HG02763 (cell line): ENCODE results near the gene NLRP4.
"Not testable (repeated sequence)": the region's sequence is repeated elsewhere in the genome, so short reads cannot be mapped to it uniquely, and the experiment has no call there.

Experiments
- ATAC-seq: cut with Tn5 transposase; IDR thresholded peaks from one replicate; pipeline ENCODE4 v1.9.1; 2021; ENCODE audit warnings: mild to moderate bottlenecking, moderate library complexity; ENCODE audit not compliant: unreplicated experiment

Gene NLRP4

DNA sequence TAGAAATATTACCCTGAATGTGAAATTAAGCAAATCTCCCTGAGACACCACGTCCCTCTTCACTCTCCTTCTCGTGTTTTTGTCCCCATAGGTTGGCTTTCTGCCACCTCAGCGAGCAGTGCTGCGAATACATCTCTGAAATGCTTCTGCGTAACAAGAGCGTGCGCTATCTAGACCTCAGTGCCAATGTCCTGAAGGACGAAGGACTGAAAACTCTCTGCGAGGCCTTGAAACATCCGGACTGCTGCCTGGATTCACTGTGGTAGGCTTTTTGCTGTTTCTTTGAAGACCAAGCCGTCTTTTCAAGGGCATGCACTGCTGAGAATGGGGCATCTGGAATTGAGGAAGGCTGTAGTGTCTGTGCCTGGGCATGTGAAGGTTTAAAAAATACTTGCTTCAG, 34.4 kb downstream of the NLRP4 start:
- ATAC-seq = no peak

- no peak for ATAC-seq
Measured at GRCh38 chr19:55877211-55877610, 40.9 kb downstream of the NLRP4 start.

- no peak for ATAC-seq
Measured at GRCh38 chr19:55882626-55883025, 46.3 kb downstream of the NLRP4 start.

GRCh38 chr19:55898911-55899310, 62.6 kb downstream of the NLRP4 start:
- no peak for ATAC-seq

GRCh38 chr19:55901369-55902079, 65.2 kb downstream of the NLRP4 start:
- no peak for ATAC-seq

GRCh38 chr19:55902080-55902751, 65.9 kb downstream of the NLRP4 start:
- ATAC-seq = no peak

GRCh38 chr19:55907286-55907685, 70.9 kb downstream of the NLRP4 start:
- ATAC-seq = no peak

- ATAC-seq = no peak
Measured at GRCh38 chr19:55907746-55908145, 71.4 kb downstream of the NLRP4 start.

GRCh38 chr19:55909801-55910200, 73.5 kb downstream of the NLRP4 start:
- no peak for ATAC-seq

- ATAC-seq = no peak
Measured at GRCh38 chr19:55912916-55913315, 76.6 kb downstream of the NLRP4 start.

DNA sequence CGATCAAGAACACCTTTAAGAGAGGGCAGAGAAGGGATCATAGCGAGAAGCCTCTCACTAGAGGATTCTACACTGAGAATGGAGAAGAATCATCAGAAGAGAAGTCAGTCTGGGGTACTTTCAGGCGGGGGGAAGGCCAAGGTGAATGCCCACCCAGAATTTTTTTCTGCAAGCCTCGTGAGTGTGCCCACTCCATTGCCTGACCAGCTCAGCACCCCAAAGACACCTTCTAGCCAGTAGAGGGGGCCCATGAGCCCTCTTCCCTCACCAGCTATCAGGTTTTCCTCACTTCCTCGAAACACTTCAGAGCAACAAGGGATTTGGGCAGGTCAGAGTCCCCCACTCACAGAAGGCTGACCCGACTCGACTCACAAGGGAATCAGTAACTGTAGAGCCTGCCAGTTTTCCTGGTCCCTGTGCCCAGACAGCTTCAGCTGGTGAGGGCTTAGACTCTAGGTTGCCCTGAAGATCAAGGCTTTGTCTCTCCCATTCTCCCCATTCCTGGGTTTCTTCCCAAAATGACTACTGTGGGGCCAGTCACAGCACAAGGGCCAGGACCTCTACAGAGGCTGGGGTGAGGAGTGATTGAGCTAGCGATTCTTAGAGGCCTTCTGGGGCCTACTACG, 77.4 kb downstream of the NLRP4 start:
- ATAC-seq = no peak

GRCh38 chr19:55923556-55923955, 87.2 kb downstream of the NLRP4 start:
- no peak for ATAC-seq

- ATAC-seq = no peak
Measured at GRCh38 chr19:55927991-55928390, 91.7 kb downstream of the NLRP4 start.

- not testable (repeated sequence) for ATAC-seq
Measured at GRCh38 chr19:55929258-55929657, 92.9 kb downstream of the NLRP4 start.

DNA sequence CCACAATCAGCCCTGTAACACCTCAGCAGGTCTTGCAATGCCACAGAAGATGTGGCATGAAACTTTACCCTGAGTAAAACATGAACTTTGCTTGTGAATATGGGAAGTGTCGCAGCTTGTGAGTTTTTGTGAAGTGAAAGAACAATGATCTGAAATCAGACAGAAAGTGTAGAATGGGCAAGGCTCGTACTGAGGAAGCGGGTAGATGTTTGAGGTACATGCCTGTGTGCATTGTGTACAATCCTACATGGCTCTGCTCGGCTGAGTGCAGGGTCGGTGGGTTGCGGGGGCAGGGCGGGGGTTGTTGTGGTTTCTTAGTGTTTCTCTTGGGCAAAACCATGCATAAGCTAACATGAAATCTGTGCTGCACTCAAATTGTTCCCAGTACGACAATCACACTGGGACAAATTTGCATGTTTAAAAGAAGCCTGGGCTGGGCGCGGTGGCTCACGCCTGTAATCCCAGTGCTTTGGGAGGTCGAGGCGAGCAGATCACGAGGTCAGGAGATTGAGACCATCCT, 94.7 kb downstream of the NLRP4 start:
- ATAC-seq = no peak
